Endodermal cell (in vitro differentiated cells): ENCODE measurements around the gene PRPH2. TPM values are rescaled to one million over a fixed set of nuclear protein-coding genes. Genes with fewer than 3 reads are reported as not detected.

Source experiments
- DNase-seq: peaks from one replicate; pipeline ENCODE4 v3.0.0-alpha.2; 2017
- H3K27ac ChIP-seq: 2 replicates; pipeline ENCODE4 v1.5.1; 2013; ENCODE audit warnings: mild to moderate bottlenecking, low read depth, low read length, moderate library complexity
- H3K27me3 ChIP-seq: 2 replicates; pipeline ENCODE4 v1.6.1; 2013; ENCODE audit warnings: mild to moderate bottlenecking, low read length, moderate library complexity; ENCODE audit not compliant: insufficient read depth, control insufficient read depth, poor library complexity, severe bottlenecking
- H3K36me3 ChIP-seq: 2 replicates; pipeline ENCODE4 v1.7.0; 2013; ENCODE audit warnings: mild to moderate bottlenecking, low read length, moderate library complexity; ENCODE audit not compliant: control insufficient read depth, insufficient read depth
- H3K4me1 ChIP-seq: one replicate; pipeline ENCODE4 v1.7.0; 2013; ENCODE audit warnings: low read length; ENCODE audit not compliant: control insufficient read depth, insufficient read depth
- H3K4me3 ChIP-seq: 2 replicates; pipeline ENCODE4 v1.5.1; 2013; ENCODE audit warnings: mild to moderate bottlenecking, low read length, moderate library complexity
- H3K9ac ChIP-seq: 2 replicates; pipeline ENCODE4 v1.6.1; 2013; ENCODE audit warnings: mild to moderate bottlenecking, low read length, moderate library complexity; ENCODE audit not compliant: poor library complexity, severe bottlenecking; ENCODE audit errors: extremely low read depth
- H3K9me3 ChIP-seq: 2 replicates; pipeline ENCODE4 v1.6.1; 2013; ENCODE audit warnings: mild to moderate bottlenecking, low read length, moderate library complexity; ENCODE audit not compliant: control insufficient read depth
- H3K27ac Mint-ChIP-seq: 2 replicates; pipeline ENCODE4 v1.8.0; 2020; ENCODE audit warnings: mixed read lengths
- H3K27me3 Mint-ChIP-seq: 2 replicates; pipeline ENCODE4 v1.8.0; 2021; ENCODE audit warnings: mild to moderate bottlenecking, mixed read lengths; ENCODE audit not compliant: insufficient read depth
- H3K36me3 Mint-ChIP-seq: 2 replicates; pipeline ENCODE4 v1.8.0; 2020; ENCODE audit warnings: low read depth, mixed read lengths
- H3K4me1 Mint-ChIP-seq: 2 replicates; pipeline ENCODE4 v1.8.0; 2020; ENCODE audit warnings: mixed read lengths
- H3K4me3 Mint-ChIP-seq: 2 replicates; pipeline ENCODE4 v1.8.0; 2020; ENCODE audit warnings: mild to moderate bottlenecking, moderate library complexity, mixed read lengths
- H3K9me3 Mint-ChIP-seq: 2 replicates; pipeline ENCODE4 v1.8.0; 2020; ENCODE audit warnings: mild to moderate bottlenecking, mixed read lengths
- CTCF ChIP-seq: fragments of 200-600 bp; sonication (generic); conservative IDR thresholded peaks from 2 replicates; pipeline ENCODE4 v1.5.0; 2021; ENCODE audit warnings: antibody characterized with exemption, mild to moderate bottlenecking
- WGBS, 2 experiments: methylation state at CpG; one replicate each; pipeline versions ENCODE4 v1.1.5 to v1.1.7; 2013; ENCODE audit warnings: missing lambda C conversion rate in 2 of 2, mixed read lengths in 1 of 2; ENCODE audit not compliant: insufficient coverage in 1 of 2, insufficient read length in 1 of 2; 5-methylcytosine and 5-hydroxymethylcytosine counted together
- total RNA-seq, 2 donors: library from RNA; stranded (reverse); fragmentation: NEBNext Ultra II Directional in 1 of 2; extraction: Animal tissue kit (Norgen Biotek cat#: 25700) in 1 of 2; gene quantifications; 2 replicates in 1 of 2; 3 replicates in 1 of 2; pipeline ENCODE4 v1.2.1, GENCODE V29; 2021

PRPH2 gene
- total RNA-seq, 2 donors from 2014 or later: 0.35 to 0.40 TPM

GRCh38 chr6:42729731-42730130, 7.3 kb upstream of the PRPH2 start:
- H3K9ac ChIP-seq: no peak overlapping the region
- Mint-ChIP-seq H3K27ac (no peak overlapping the region), H3K4me1 (peaks cover 3% of the 10 kb centered on the region), H3K36me3 (no peaks in the 10 kb centered on the region), H3K4me3 (no peak overlapping the region), H3K27me3 (no peaks in the 10 kb centered on the region), H3K9me3 (peaks cover 2% of the 10 kb centered on the region)
- TF ChIP-seq CTCF: no peak
- WGBS, 2 experiments: 68 to 92% methylated on average over 1 to 2 of the region's 3 CpGs
- no peaks in the 10 kb centered on the region for H3K36me3 ChIP-seq
- H3K27me3 ChIP-seq: no peaks in the 10 kb centered on the region
- H3K27ac ChIP-seq: no peak overlapping the region
- no peaks in the 10 kb centered on the region for H3K4me1 ChIP-seq
- no peak for DNase-seq
- no peaks in the 10 kb centered on the region for H3K9me3 ChIP-seq
- H3K4me3 ChIP-seq: no peak overlapping the region

DNA sequence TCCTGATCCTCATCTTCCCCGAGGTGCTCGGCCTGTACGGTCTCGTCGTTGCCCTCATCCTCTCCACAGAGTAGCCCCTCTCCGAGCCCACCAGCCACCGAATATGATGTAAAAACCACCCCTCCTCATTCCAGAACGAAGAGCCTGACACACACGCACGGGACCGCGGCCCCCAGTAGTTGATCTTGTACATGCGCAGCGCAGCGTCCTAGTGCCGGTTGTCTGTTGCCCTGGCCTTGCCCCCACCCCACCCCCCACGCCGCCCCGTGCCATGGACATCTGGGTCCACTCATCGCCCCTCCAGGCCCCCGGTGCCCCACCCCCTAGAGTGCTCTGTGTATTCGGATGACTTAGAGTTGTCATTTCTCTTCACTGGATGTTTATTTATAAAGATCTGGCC, 5.2 kb upstream of the PRPH2 start:
- no peak for TF ChIP-seq CTCF
- Histone ChIP-seq H3K27me3 (no peaks in the 10 kb centered on the region), H3K9me3 (no peaks in the 10 kb centered on the region), H3K4me1 (peaks cover under 1% of the 10 kb centered on the region), H3K27ac (no peak overlapping the region), H3K4me3 (no peak overlapping the region), H3K9ac (no peak overlapping the region), H3K36me3 (no peaks in the 10 kb centered on the region)
- no peaks in the 10 kb centered on the region for H3K36me3 Mint-ChIP-seq
- no peak overlapping the region for H3K4me3 Mint-ChIP-seq
- H3K27me3 Mint-ChIP-seq: no peaks in the 10 kb centered on the region
- 94% methylated on average over 8 to 22 of the region's 22 CpGs for WGBS, 2 experiments
- H3K4me1 Mint-ChIP-seq: peaks cover 4% of the 10 kb centered on the region
- peaks cover 2% of the 10 kb centered on the region for H3K9me3 Mint-ChIP-seq
- no peak overlapping the region for H3K27ac Mint-ChIP-seq
- no peak for DNase-seq

GRCh38 chr6:42727087-42727611, 4.8 kb upstream of the PRPH2 start:
- 94 to 98% methylated on average over 35 to 52 of the region's 52 CpGs for WGBS, 2 experiments
- no peak overlapping the region for H3K9ac ChIP-seq
- Mint-ChIP-seq H3K27me3 (no peaks in the 10 kb centered on the region), H3K4me1 (peaks cover 7% of the 10 kb centered on the region), H3K9me3 (no peaks in the 10 kb centered on the region), H3K36me3 (no peaks in the 10 kb centered on the region), H3K27ac (no peak overlapping the region), H3K4me3 (no peak overlapping the region)
- DNase-seq: no peak
- H3K27me3 ChIP-seq: no peaks in the 10 kb centered on the region
- H3K9me3 ChIP-seq: no peaks in the 10 kb centered on the region
- peaks cover 6% of the 10 kb centered on the region for H3K4me1 ChIP-seq
- no peak overlapping the region for H3K4me3 ChIP-seq
- TF ChIP-seq CTCF: no peak
- no peaks in the 10 kb centered on the region for H3K36me3 ChIP-seq
- H3K27ac ChIP-seq: no peak overlapping the region
